Right lobe of liver (tissue), 4 donors: Measurements from ENCODE around the gene PIM3.

Source experiments
- CTCF ChIP-seq, 4 donors: fragments of 200-600 bp in 3 of 4; fragments of 450-650 bp in 1 of 4; IDR thresholded peaks; one replicate each; pipeline versions ENCODE4 v1.5.1 to v1.8.0; 2016 to 2022; ENCODE audit warnings: antibody characterized with exemption in 4 of 4, mild to moderate bottlenecking in 2 of 4
- POLR2A ChIP-seq: fragments of 450-650 bp; IDR thresholded peaks from one replicate; pipeline ENCODE4 v1.6.1; 2017; ENCODE audit warnings: antibody characterized with exemption, mild to moderate bottlenecking
- donor health status: DM: no; HTN: no; CAD: no.
- donor health status: DM: no; HTN: no; CAD: no.
- donor health status: DM: no; HTN: yes; CAD: no.

GRCh38 chr22:49962751-49963646, 2.4 kb downstream of the PIM3 start:
- TF ChIP-seq POLR2A (no peak), CTCF (IDR thresholded peaks at IDR 0.05) (no peak)
